ENCODE data around the gene NOL9. TPM values are rescaled to one million over a fixed set of nuclear protein-coding genes. Genes with fewer than 3 reads are reported as not detected.

The NOL9 gene
- total and polyA plus RNA-seq, 10 of the 15 experiments (the other 5 are each of a cell fraction or from before 2014, with no cell fraction given): 3.9 to 35.9 (median 23.0) TPM

GRCh38 chr1:6580119-6580592 is 25.8 kb upstream of the NOL9 start (continued):
- TF ChIP-seq BCLAF1 (IDR thresholded peaks at IDR 0.05) (no peak), BCL11A (IDR thresholded peaks at IDR 0.05; ENCODE audit: low read depth, low read length) (no peak), MEF2B (IDR thresholded peaks at IDR 0.05; ENCODE audit: partially characterized antibody, poor library complexity, severe bottlenecking) (peak; percentile 9), MTA2 (IDR thresholded peaks at IDR 0.05; ENCODE audit: low read depth) (no peak), ZNF687 (IDR thresholded peaks at IDR 0.05) (peak; percentile 2; the same call in 1 of the 2 replicates), ATF7 (IDR thresholded peaks at IDR 0.05; ENCODE audit: low read depth) (no peak), NFYB (IDR thresholded peaks at IDR 0.05; ENCODE audit: insufficient read depth, low read depth, low read length) (no peak), RAD21 (IDR thresholded peaks at IDR 0.05; ENCODE audit: insufficient read depth, low read depth, low read length) (no peak), CTCF (IDR thresholded peaks at IDR 0.05 in 2 of 3, conservative IDR thresholded peaks at IDR 0.05 in 1 of 3; ENCODE audit: control insufficient read depth in 2 of 3, extremely low read depth in 1 of 3, insufficient read depth in 1 of 3, low read depth in 3 of 3, low read length in 3 of 3) (no peak), DPF2 (IDR thresholded peaks at IDR 0.05) (no peak), NFYA (IDR thresholded peaks at IDR 0.05; ENCODE audit: borderline replicate concordance, low read depth, low read length) (no peak), LARP7 (IDR thresholded peaks at IDR 0.05) (peak; percentile 18; the same call in 1 of the 2 replicates), FOXM1 (IDR thresholded peaks at IDR 0.05; ENCODE audit: low read depth, low read length) (no peak), CREM (IDR thresholded peaks at IDR 0.05; ENCODE audit: low read depth) (no peak), TCF12 (IDR thresholded peaks at IDR 0.05; ENCODE audit: low read depth, low read length) (no peak), IRF3 (IDR thresholded peaks at IDR 0.05) (no peak), IKZF2 (IDR thresholded peaks at IDR 0.05) (no peak), EP300 (IDR thresholded peaks at IDR 0.05; ENCODE audit: borderline replicate concordance in 1 of 2, control insufficient read depth in 1 of 2, low read depth in 2 of 2, low read length in 2 of 2) (no peak)
